HepG2 (cell line): ENCODE results near the gene OR1S2. TPM values are rescaled to one million over a fixed set of nuclear protein-coding genes. Genes with fewer than 3 reads are reported as not detected.

ENCODE experiments used
- BHLHE40 ChIP-seq: IDR thresholded peaks from 2 replicates; pipeline ENCODE4 v1.6.1; 2011; ENCODE audit warnings: low read length, improper control_type of control experiment
- CCDC6 ChIP-seq: sonication (generic); formaldehyde crosslinking; IDR thresholded peaks from 2 replicates; pipeline ENCODE4 v1.8.1; 2022; ENCODE audit warnings: mild to moderate bottlenecking, missing genetic modification reagents, moderate library complexity
- CREBL2 ChIP-seq: sonication (generic); formaldehyde crosslinking; IDR thresholded peaks from 2 replicates; pipeline ENCODE4 v1.8.1; 2023; ENCODE audit warnings: missing genetic modification reagents, mild to moderate bottlenecking, borderline replicate concordance
- E2F1 ChIP-seq: sonication (generic); formaldehyde crosslinking; IDR thresholded peaks from 2 replicates; pipeline ENCODE4 v1.5.0; 2020; ENCODE audit warnings: missing genetic modification reagents
- ESRRA ChIP-seq: sonication (generic); formaldehyde crosslinking; IDR thresholded peaks from 2 replicates; pipeline ENCODE4 v1.5.1; 2020; ENCODE audit warnings: mild to moderate bottlenecking, low read depth, missing genetic modification reagents
- FOXK2 ChIP-seq: fragments of 450-650 bp; IDR thresholded peaks from 2 replicates; pipeline ENCODE4 v1.6.1; 2016
- HMG20A ChIP-seq: IDR thresholded peaks from 2 replicates; pipeline ENCODE4 v1.6.1; 2016; ENCODE audit warnings: borderline replicate concordance
- HOMEZ ChIP-seq: IDR thresholded peaks from 2 replicates; pipeline ENCODE4 v1.6.1; 2016; ENCODE audit warnings: low read depth
- KDM6A ChIP-seq: IDR thresholded peaks from 2 replicates; pipeline ENCODE4 v1.6.1; 2016; ENCODE audit warnings: low read depth
- KLF11 ChIP-seq: IDR thresholded peaks from 2 replicates; pipeline ENCODE4 v1.6.1; 2016; ENCODE audit warnings: missing compliant biosample characterization
- KLF15 ChIP-seq: sonication (generic); formaldehyde crosslinking; IDR thresholded peaks from 2 replicates; pipeline ENCODE4 v1.8.1; 2023; ENCODE audit warnings: borderline replicate concordance, mild to moderate bottlenecking, inconsistent platforms, missing genetic modification reagents, mixed read lengths
- MED8 ChIP-seq: sonication (generic); formaldehyde crosslinking; IDR thresholded peaks from 2 replicates; pipeline ENCODE4 v1.8.1; 2023; ENCODE audit warnings: mild to moderate bottlenecking, missing genetic modification reagents; ENCODE audit not compliant: insufficient replicate concordance
- SALL2 ChIP-seq: sonication (generic); formaldehyde crosslinking; IDR thresholded peaks from 2 replicates; pipeline ENCODE4 v1.8.1; 2023; ENCODE audit warnings: mild to moderate bottlenecking, missing genetic modification reagents, inconsistent platforms
- SOX6 ChIP-seq, 2 experiments: fragments of 450-650 bp in 1 of 2; sonication (generic) in 1 of 2; formaldehyde crosslinking in 1 of 2; IDR thresholded peaks; 2 replicates each; pipeline versions ENCODE4 v1.4.0 to v1.6.1; 2017 to 2020; ENCODE audit warnings: antibody characterized with exemption in 1 of 2, mild to moderate bottlenecking in 1 of 2, missing genetic modification reagents in 1 of 2
- TGIF2 ChIP-seq: IDR thresholded peaks from 2 replicates; pipeline ENCODE4 v1.6.1; 2016; ENCODE audit warnings: control low read depth, missing compliant biosample characterization
- XBP1 ChIP-seq: sonication (generic); formaldehyde crosslinking; IDR thresholded peaks from 2 replicates; pipeline ENCODE4 v1.5.0; 2020; ENCODE audit warnings: missing genetic modification reagents
- ZBTB38 ChIP-seq: sonication (generic); formaldehyde crosslinking; IDR thresholded peaks from 2 replicates; pipeline ENCODE4 v1.5.1; 2020; ENCODE audit warnings: mild to moderate bottlenecking, missing genetic modification reagents
- ZNF124 ChIP-seq: sonication (generic); formaldehyde crosslinking; IDR thresholded peaks from 2 replicates; pipeline ENCODE4 v1.4.0; 2020; ENCODE audit warnings: missing genetic modification reagents
- ZNF275 ChIP-seq: sonication (generic); formaldehyde crosslinking; IDR thresholded peaks from 2 replicates; pipeline ENCODE4 v1.8.0; 2022; ENCODE audit warnings: missing genetic modification reagents, mild to moderate bottlenecking, inconsistent platforms, borderline replicate concordance
- ZNF446 ChIP-seq: sonication (generic); formaldehyde crosslinking; IDR thresholded peaks from 2 replicates; pipeline ENCODE4 v1.5.0; 2020; ENCODE audit warnings: mild to moderate bottlenecking, missing genetic modification reagents
- ZNF567 ChIP-seq: sonication (generic); formaldehyde crosslinking; IDR thresholded peaks from 2 replicates; pipeline ENCODE4 v1.8.1; 2023; ENCODE audit warnings: mild to moderate bottlenecking, missing genetic modification reagents, borderline replicate concordance
- ZNF570 ChIP-seq: sonication (generic); formaldehyde crosslinking; IDR thresholded peaks from 2 replicates; pipeline ENCODE4 v1.4.0; 2020; ENCODE audit warnings: mild to moderate bottlenecking, missing genetic modification reagents, borderline replicate concordance
- ZNF607 ChIP-seq: sonication (generic); formaldehyde crosslinking; IDR thresholded peaks from 2 replicates; pipeline ENCODE4 v1.5.1; 2020; ENCODE audit warnings: missing genetic modification reagents, mild to moderate bottlenecking, borderline replicate concordance
- ZNF704 ChIP-seq: sonication (generic); formaldehyde crosslinking; IDR thresholded peaks from 2 replicates; pipeline ENCODE4 v1.8.1; 2023; ENCODE audit warnings: mild to moderate bottlenecking, inconsistent platforms, moderate library complexity, missing genetic modification reagents, borderline replicate concordance
- ZNF761 ChIP-seq: sonication (generic); formaldehyde crosslinking; conservative IDR thresholded peaks from 2 replicates; pipeline ENCODE4 v1.4.0; 2020; ENCODE audit warnings: mild to moderate bottlenecking, missing genetic modification reagents
- ZSCAN12 ChIP-seq: sonication (generic); formaldehyde crosslinking; IDR thresholded peaks from 2 replicates; pipeline ENCODE4 v1.9.0; 2021; ENCODE audit warnings: mild to moderate bottlenecking, missing genetic modification reagents
- polyA plus RNA-seq, 8 experiments: library from polyadenylated mRNA; depleted of rRNA in 3 of 8; stranded (reverse) in 7 of 8; unstranded in 1 of 8; fragments of >200 nt; fragmentation: Illumina TruSeq in 4 of 8; extraction: Trizol in 4 of 8; gene quantifications; 2 replicates each; pipeline versions ENCODE4 v1.2.1 to v1.2.3, GENCODE V29; 2011 to 2016; ENCODE audit warnings: low read depth in 4 of 8, missing spikeins in 1 of 8, mixed read lengths in 1 of 8; ENCODE audit not compliant: insufficient read depth in 1 of 8
- total RNA-seq, 5 experiments: library from RNA; depleted of rRNA; stranded (reverse); fragments of >200 nt; fragmentation: Illumina TruSeq; extraction: Trizol; gene quantifications; 2 replicates each; pipeline ENCODE4 v1.2.3, GENCODE V29; 2016; ENCODE audit warnings: low read depth in 1 of 5

OR1S2 gene
- total and polyA plus RNA-seq, 2 of the 13 experiments (the other 11 are each of a cell fraction or from before 2014, with no cell fraction given): not detected

DNA sequence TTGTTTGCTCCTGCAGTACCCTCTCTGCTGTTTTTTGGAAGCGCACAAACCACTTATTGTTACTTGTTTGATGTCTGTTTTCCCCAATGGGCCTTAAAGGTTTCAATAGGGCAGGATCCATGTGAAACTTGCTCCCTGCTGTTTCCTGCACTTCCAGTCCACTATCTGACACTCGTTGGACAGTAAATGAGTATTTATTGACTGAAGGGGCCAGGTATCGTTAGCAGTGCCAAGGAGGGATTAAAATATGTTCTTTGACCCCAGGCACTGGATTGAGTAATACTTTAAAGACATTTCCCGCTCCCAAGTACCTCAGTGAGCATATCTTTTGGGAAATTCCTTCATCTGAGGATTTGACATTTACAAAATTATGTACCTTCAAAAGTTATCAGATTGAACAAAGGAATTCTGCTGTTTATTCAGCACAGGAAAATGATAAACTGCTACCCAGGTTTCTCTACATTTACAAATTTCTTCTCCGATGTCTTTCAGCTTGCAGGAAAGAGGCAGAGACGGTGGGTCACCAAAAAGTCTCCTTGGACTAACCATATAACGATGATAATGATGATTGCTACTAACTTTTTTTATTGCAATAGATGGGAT, 38.3 kb downstream of the OR1S2 start (continued):
- TF ChIP-seq ZNF275 (CRISPR knock-in tag) (no peak), ZNF761 (CRISPR knock-in tag) (0 out of 2 replicates have a peak, but pooled peaks have one; percentile 39), HMG20A (CRISPR knock-in tag) (peak; percentile 93), KLF11 (CRISPR knock-in tag) (no peak; the same call in 1 of the 2 replicates), E2F1 (CRISPR knock-in tag) (peak; percentile 66; the same call in 1 of the 2 replicates), KDM6A (CRISPR knock-in tag) (peak; percentile 92), MED8 (no peak), CCDC6 (CRISPR knock-in tag) (no peak), XBP1 (CRISPR knock-in tag) (no peak), CREBL2 (CRISPR knock-in tag) (no peak), ZNF446 (CRISPR knock-in tag) (no peak), ZNF607 (CRISPR knock-in tag) (no peak), SOX6 (IDR thresholded peaks at IDR 0.05) (no peak), SOX6 (CRISPR knock-in tag; IDR thresholded peaks at IDR 0.05) (peak; percentile 96), ZNF704 (no peak), KLF15 (CRISPR knock-in tag) (no peak), SALL2 (CRISPR knock-in tag) (peak; percentile 50; the same call in 1 of the 2 replicates), ZSCAN12 (no peak), ZNF124 (0 out of 2 replicates have a peak, but pooled peaks have one; percentile 22), TGIF2 (CRISPR knock-in tag) (0 out of 2 replicates have a peak, but pooled peaks have one; percentile 23), ZNF567 (CRISPR knock-in tag) (no peak), BHLHE40 (no peak), ZNF570 (CRISPR knock-in tag) (no peak), ESRRA (0 out of 2 replicates have a peak, but pooled peaks have one; percentile 53), HOMEZ (CRISPR knock-in tag) (peak; percentile 74; the same call in 1 of the 2 replicates), ZBTB38 (CRISPR knock-in tag) (no peak), FOXK2 (no peak)
